HCT116 (cell line): ENCODE results near the gene PAOX. TPM values are rescaled to one million over a fixed set of nuclear protein-coding genes. Genes with fewer than 3 reads are reported as not detected.

Experiments
- ATAC-seq: fragments of 200-7000 bp; cut with Tn5 transposase; 2 replicates; pipeline ENCODE4 v1.9.1; 2020; ENCODE audit warnings: mild to moderate bottlenecking, moderate library complexity
- BruUV-seq: library from RNA; stranded (reverse); fragments of 400-500 nt; replicated peaks from 2 replicates; lab custom pipeline; 2021; lab: Mats Ljungman, UMichigan
- CTCF ChIA-PET: fragments of 300-600 bp; sonication (Branson Sonifier 250); formaldehyde crosslinking; loops from one replicate; lab custom pipeline; 2021; ENCODE audit warnings: antibody characterized with exemption; lab: Charles Lee
- POLR2A ChIA-PET: fragments of 300-600, 350-600 bp; sonication (Branson Sonifier 250); formaldehyde crosslinking; loops from one replicate; lab custom pipeline; 2021; ENCODE audit warnings: antibody characterized with exemption; lab: Charles Lee
- RAD21 ChIA-PET, 2 experiments: fragments of 300-600 bp; sonication (Branson Sonifier 250); formaldehyde crosslinking; loops; one replicate each; lab custom pipeline; 2023; ENCODE audit warnings: low total read pairs in 2 of 2; ENCODE audit not compliant: uncharacterized antibody in 2 of 2, unreplicated experiment in 2 of 2, low non-redundant PET in 1 of 2; lab: Charles Lee
- DNase-seq: peaks from one replicate; pipeline ENCODE4 v3.0.0-alpha.2; 2010; ENCODE audit warnings: low read depth, low spot score
- H2AFZ ChIP-seq: fragments of 200-600 bp; shearing (Covaris generic), sonication (generic); 2 replicates; pipeline ENCODE4 v1.6.1; 2017; ENCODE audit warnings: low read depth, mixed run types, mixed read lengths, antibody characterized with exemption, low read length; ENCODE audit not compliant: poor library complexity, severe bottlenecking
- H3K27ac ChIP-seq: 2 replicates; pipeline ENCODE4 v1.5.1; 2012; ENCODE audit warnings: low read depth, low read length
- H3K27me3 ChIP-seq: fragments of 200-600 bp; sonication (generic); 2 replicates; pipeline ENCODE4 v1.6.1; 2016; ENCODE audit warnings: mixed run types, low read length, mixed read lengths; ENCODE audit not compliant: insufficient read depth
- H3K36me3 ChIP-seq, 2 experiments: fragments of 200-500 bp in 1 of 2; fragments of 200-600 bp in 1 of 2; sonication (Bioruptor generic) in 1 of 2; sonication (generic) in 1 of 2; 2 replicates each; pipeline versions ENCODE4 v1.5.1 to v1.6.1; 2014 to 2016; ENCODE audit warnings: low read length in 2 of 2, inconsistent platforms in 1 of 2, mixed read lengths in 1 of 2, mixed run types in 1 of 2; ENCODE audit not compliant: insufficient read depth in 2 of 2, control insufficient read depth in 1 of 2
- H3K4me1 ChIP-seq, 2 experiments: fragments of 200-600 bp in 1 of 2; sonication (generic) in 1 of 2; 2 replicates each; pipeline versions ENCODE4 v1.5.1 to v1.6.1; 2012 to 2017; ENCODE audit warnings: low read length in 2 of 2, inconsistent platforms in 1 of 2, mild to moderate bottlenecking in 1 of 2, mixed read lengths in 1 of 2, mixed run types in 1 of 2, moderate library complexity in 1 of 2; ENCODE audit not compliant: insufficient read depth in 2 of 2, control insufficient read depth in 1 of 2
- H3K4me2 ChIP-seq: fragments of 200-600 bp; sonication (generic); 2 replicates; pipeline ENCODE4 v1.6.1; 2017; ENCODE audit warnings: mixed run types, low read length, mixed read lengths
- H3K4me3 ChIP-seq, 2 experiments: fragments of 200-600 bp in 1 of 2; sonication (generic) in 1 of 2; replicated peaks in 1 of 2; 2 replicates each; pipeline ENCODE4 v1.5.1; 2011 to 2016; ENCODE audit warnings: low read length in 2 of 2, control low read depth in 1 of 2, low read depth in 1 of 2, mild to moderate bottlenecking in 1 of 2, mixed read lengths in 1 of 2, mixed run types in 1 of 2
- H3K79me2 ChIP-seq: fragments of 200-600 bp; sonication (generic); 2 replicates; pipeline ENCODE4 v1.6.1; 2017; ENCODE audit warnings: mild to moderate bottlenecking, mixed run types, low read length, moderate library complexity, mixed read lengths; ENCODE audit not compliant: insufficient read depth
- H3K9ac ChIP-seq: fragments of 200-600 bp; sonication (generic); 2 replicates; pipeline ENCODE4 v1.6.1; 2016; ENCODE audit warnings: low read length, mixed read lengths
- H3K9me2 ChIP-seq: fragments of 200-600 bp; sonication (generic), shearing (Covaris generic); 2 replicates; pipeline ENCODE4 v1.6.1; 2017; ENCODE audit warnings: mixed run types, mild to moderate bottlenecking, moderate library complexity; ENCODE audit not compliant: insufficient read depth
- H3K9me3 ChIP-seq, 2 experiments: fragments of 200-500 bp in 1 of 2; fragments of 200-600 bp in 1 of 2; sonication (Bioruptor generic) in 1 of 2; sonication (generic) in 1 of 2; 2 replicates each; pipeline ENCODE4 v1.6.1; 2014 to 2017; ENCODE audit warnings: low read length in 2 of 2, mixed read lengths in 2 of 2, inconsistent platforms in 1 of 2, low read depth in 1 of 2, mild to moderate bottlenecking in 1 of 2, mixed run types in 1 of 2, moderate library complexity in 1 of 2; ENCODE audit not compliant: control insufficient read depth in 1 of 2, insufficient read depth in 1 of 2
- H4K20me1 ChIP-seq: fragments of 200-600 bp; sonication (generic), shearing (Covaris generic); 2 replicates; pipeline ENCODE4 v1.6.1; 2017; ENCODE audit warnings: mixed run types, mild to moderate bottlenecking, moderate library complexity; ENCODE audit not compliant: insufficient read depth
- CEBPB ChIP-seq: IDR thresholded peaks from 2 replicates; pipeline ENCODE4 v1.6.1; 2012; ENCODE audit warnings: low read depth
- ELF1 ChIP-seq: IDR thresholded peaks from 2 replicates; pipeline ENCODE4 v1.6.1; 2012; ENCODE audit warnings: low read depth, borderline replicate concordance
- EZH2phosphoT487 ChIP-seq: fragments of 200-600 bp; IDR thresholded peaks from 2 replicates; pipeline ENCODE4 v1.6.1; 2018; ENCODE audit warnings: antibody characterized with exemption, borderline replicate concordance
- FOSL1 ChIP-seq: IDR thresholded peaks from 2 replicates; pipeline ENCODE4 v1.6.1; 2012; ENCODE audit warnings: low read depth
- JUND ChIP-seq: IDR thresholded peaks from 2 replicates; pipeline ENCODE4 v1.6.1; 2012
- RAD21 ChIP-seq: IDR thresholded peaks from 2 replicates; pipeline ENCODE4 v1.6.1; 2012; ENCODE audit warnings: low read depth, mild to moderate bottlenecking
- REST ChIP-seq: IDR thresholded peaks from 2 replicates; pipeline ENCODE4 v1.6.1; 2012; ENCODE audit warnings: low read depth
- SP1 ChIP-seq: IDR thresholded peaks from 2 replicates; pipeline ENCODE4 v1.6.1; 2012; ENCODE audit warnings: low read depth
- SRF ChIP-seq: IDR thresholded peaks from 2 replicates; pipeline ENCODE4 v1.6.1; 2012; ENCODE audit warnings: low read depth
- TCF7L2 ChIP-seq: IDR thresholded peaks from 2 replicates; pipeline ENCODE4 v1.7.0; 2011; ENCODE audit warnings: borderline replicate concordance, inconsistent platforms; ENCODE audit not compliant: insufficient read depth, insufficient read length; ENCODE audit errors: extremely low read depth
- intact Hi-C: fragments of 100-400 bp; cut with micrococcal nuclease; formaldehyde crosslinking; loops from 2 replicates; pipeline ENCODE4 v1.10.0; 2022
- total RNA-seq: library from RNA; stranded (reverse); gene quantifications from one replicate; pipeline ENCODE4 v1.2.1, GENCODE V29; 2021; ENCODE audit not compliant: unreplicated experiment
- TF ChIP-seq, protein P1 (sequence below): IDR thresholded peaks from 2 replicates; pipeline ENCODE4 v1.6.1; 2011; ENCODE audit warnings: mild to moderate bottlenecking, low read length, moderate library complexity; ENCODE audit not compliant: insufficient replicate concordance; ENCODE audit errors: extremely low read depth

PAOX gene
- total RNA-seq, 1 experiment from 2014 or later = 3.5 TPM

DNA sequence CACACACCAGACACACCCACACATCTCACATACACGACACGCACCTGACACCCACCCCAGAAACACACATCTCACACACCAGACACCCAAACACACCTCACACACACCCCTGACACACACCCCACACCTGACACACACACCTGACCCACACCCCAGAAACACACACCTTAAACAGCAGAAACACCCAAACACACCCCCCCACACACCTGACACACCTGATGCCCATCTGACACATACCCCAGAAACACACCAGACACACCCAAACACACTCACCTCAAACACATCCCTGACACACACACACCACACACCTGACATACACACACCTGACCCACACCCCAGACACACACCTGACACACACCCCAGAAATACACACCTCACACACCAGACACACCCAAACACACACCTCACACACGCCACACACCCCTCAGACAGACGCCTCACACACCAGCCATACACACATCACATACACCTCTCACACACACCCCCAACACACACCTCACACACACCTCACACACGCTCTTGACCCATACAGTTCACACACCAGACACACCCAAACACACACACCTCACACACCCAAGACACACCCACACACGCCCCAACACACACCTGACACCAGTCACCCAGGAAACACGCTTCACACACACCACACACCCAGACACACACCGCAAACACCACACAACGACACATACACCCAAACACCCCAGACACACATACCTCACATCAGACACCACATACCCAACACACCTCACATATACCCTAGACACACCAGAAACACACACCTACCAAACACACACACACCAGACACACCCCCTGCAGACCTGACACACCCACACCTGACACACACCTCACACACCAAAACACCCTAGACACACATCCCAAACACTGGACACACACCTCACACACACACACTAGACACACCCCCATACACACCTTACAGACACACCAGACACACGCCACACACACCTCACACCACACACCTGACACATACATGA is 40.7 kb upstream of the PAOX start:
- Histone ChIP-seq H3K9me2 (no peaks in the 10 kb centered on the region), H3K27ac (no peak overlapping the region), H3K27me3 (no peaks in the 10 kb centered on the region), H3K9me3 (no peaks in the 10 kb centered on the region), H3K4me2 (no peak overlapping the region), H2AFZ (no peak overlapping the region), H3K9ac (no peak overlapping the region), H4K20me1 (no peaks in the 10 kb centered on the region), H3K36me3 (no peaks in the 10 kb centered on the region), H3K4me1 (peaks cover 0 to 5% of the 10 kb centered on the region in 2 experiments; a peak in 1 of 4 replicates), H3K79me2 (no peaks in the 10 kb centered on the region), H3K4me3 (no peak overlapping the region)
- BruUV-seq = no TSS peak
- DNase-seq = no peak
- intact Hi-C loops = no loop called here
- ChIA-PET CTCF (no interaction called here), POLR2A (no interaction called here), RAD21 (no interaction called here)
- TF ChIP-seq SRF (no peak), ELF1 (no peak), EZH2phosphoT487 (no peak), REST (no peak), JUND (no peak), RAD21 (no peak), CEBPB (no peak), FOSL1 (no peak), TCF7L2 (no peak), SP1 (no peak)
- TF ChIP-seq, protein P1, sequence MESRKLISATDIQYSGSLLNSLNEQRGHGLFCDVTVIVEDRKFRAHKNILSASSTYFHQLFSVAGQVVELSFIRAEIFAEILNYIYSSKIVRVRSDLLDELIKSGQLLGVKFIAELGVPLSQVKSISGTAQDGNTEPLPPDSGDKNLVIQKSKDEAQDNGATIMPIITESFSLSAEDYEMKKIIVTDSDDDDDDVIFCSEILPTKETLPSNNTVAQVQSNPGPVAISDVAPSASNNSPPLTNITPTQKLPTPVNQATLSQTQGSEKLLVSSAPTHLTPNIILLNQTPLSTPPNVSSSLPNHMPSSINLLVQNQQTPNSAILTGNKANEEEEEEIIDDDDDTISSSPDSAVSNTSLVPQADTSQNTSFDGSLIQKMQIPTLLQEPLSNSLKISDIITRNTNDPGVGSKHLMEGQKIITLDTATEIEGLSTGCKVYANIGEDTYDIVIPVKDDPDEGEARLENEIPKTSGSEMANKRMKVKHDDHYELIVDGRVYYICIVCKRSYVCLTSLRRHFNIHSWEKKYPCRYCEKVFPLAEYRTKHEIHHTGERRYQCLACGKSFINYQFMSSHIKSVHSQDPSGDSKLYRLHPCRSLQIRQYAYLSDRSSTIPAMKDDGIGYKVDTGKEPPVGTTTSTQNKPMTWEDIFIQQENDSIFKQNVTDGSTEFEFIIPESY = no peak
- ATAC-seq = no peak
